Brain pericyte (primary cell): Measurements from ENCODE around the gene SGTA.
A peak's percentile ranks its signal among the peaks of the same experiment; 100 is the strongest.
"Not testable (repeated sequence)": the region's sequence is repeated elsewhere in the genome, so short reads cannot be mapped to it uniquely, and the experiment has no call there.

Experiments used
- DNase-seq: peaks from one replicate; pipeline ENCODE4 v3.0.0-alpha.2; 2012; ENCODE audit warnings: low read depth, low spot score

SGTA gene

GRCh38 chr19:2782936-2783780 lies at the start of gene SGTA:
SGTA (minus strand) TSS chr19:2783273; CDS start chr19:2769068, 14,205 bp downstream.
- DNase-seq, result peak; percentile 98

- no peak for DNase-seq
These were observed 44.9 kb upstream of the SGTA start for GRCh38 chr19:2827840-2828489.

- no peak for DNase-seq
These were observed 43.9 kb upstream of the SGTA start for GRCh38 chr19:2827022-2827421.

GRCh38 chr19:2824129-2824528 lies 41.1 kb upstream of the SGTA start:
- no peak for DNase-seq

- no peak for DNase-seq
These were observed 40.6 kb upstream of the SGTA start for GRCh38 chr19:2823646-2824045.

GRCh38 chr19:2822846-2823245 lies 39.8 kb upstream of the SGTA start:
- no peak for DNase-seq

GRCh38 chr19:2820112-2820702 lies 37.1 kb upstream of the SGTA start:
- DNase-seq, result no peak

GRCh38 chr19:2819540-2820111 lies 36.6 kb upstream of the SGTA start, which contains the start of gene ZNF554:
ZNF554 (plus strand) TSS chr19:2819868; CDS start chr19:2820072, 204 bp downstream.
- peak; percentile 78 for DNase-seq

- DNase-seq, result not testable (repeated sequence)
These were observed 34.3 kb upstream of the SGTA start for GRCh38 chr19:2817237-2817829.

GRCh38 chr19:2816641-2817040 lies 33.6 kb upstream of the SGTA start:
- no peak for DNase-seq

- no peak for DNase-seq
These were observed 32.9 kb upstream of the SGTA start for GRCh38 chr19:2815923-2816322.

GRCh38 chr19:2815191-2815614 lies 32.1 kb upstream of the SGTA start:
- no peak for DNase-seq

- no peak for DNase-seq
These were observed 31.4 kb upstream of the SGTA start for GRCh38 chr19:2814426-2814825.

GRCh38 chr19:2813235-2814160 lies 30.4 kb upstream of the SGTA start:
- no peak for DNase-seq

- no peak for DNase-seq
These were observed 29.6 kb upstream of the SGTA start for GRCh38 chr19:2812414-2813234.

GRCh38 chr19:2811735-2812413 lies 28.8 kb upstream of the SGTA start:
- no peak for DNase-seq

- no peak for DNase-seq
These were observed 28.2 kb upstream of the SGTA start for GRCh38 chr19:2811221-2811722.

GRCh38 chr19:2810141-2811091 lies 27.3 kb upstream of the SGTA start:
- no peak for DNase-seq
